CD14-positive monocyte (primary cell): ENCODE results near the gene IL9. TPM values are rescaled to one million over a fixed set of nuclear protein-coding genes. Genes with fewer than 3 reads are reported as not detected.

ENCODE experiments used
- DNase-seq, 3 donors: peaks; one replicate each; pipeline ENCODE4 v3.0.0-alpha.2; 2011 to 2022
- H2AFZ ChIP-seq: 2 replicates; pipeline ENCODE4 v1.6.0; 2012; ENCODE audit warnings: mild to moderate bottlenecking, low read depth, low read length, inconsistent platforms; ENCODE audit not compliant: insufficient read depth, poor library complexity, severe bottlenecking
- H3K27ac ChIP-seq, 2 donors: 1 replicate in 1 of 2; 2 replicates in 1 of 2; pipeline ENCODE4 v1.5.1; 2012 to 2013; ENCODE audit warnings: low read length in 2 of 2, control low read depth in 1 of 2, inconsistent platforms in 1 of 2, low read depth in 1 of 2, mild to moderate bottlenecking in 1 of 2
- H3K27me3 ChIP-seq, 2 donors: one replicate each; pipeline versions ENCODE4 v1.6.0 to v1.6.1; 2011 to 2013; ENCODE audit warnings: low read length in 2 of 2; ENCODE audit not compliant: control insufficient read depth in 2 of 2, insufficient read depth in 2 of 2
- H3K36me3 ChIP-seq, 2 donors: replicated peaks in 1 of 2; 1 replicate in 1 of 2; 2 replicates in 1 of 2; pipeline versions ENCODE4 v1.5.1 to v1.6.1; 2012 to 2013; ENCODE audit warnings: low read length in 2 of 2, control low read depth in 1 of 2, inconsistent platforms in 1 of 2, mild to moderate bottlenecking in 1 of 2; ENCODE audit not compliant: insufficient read depth in 2 of 2, control insufficient read depth in 1 of 2
- H3K4me1 ChIP-seq, 2 donors: 1 replicate in 1 of 2; 2 replicates in 1 of 2; pipeline versions ENCODE4 v1.5.1 to v1.6.1; 2012 to 2013; ENCODE audit warnings: low read length in 2 of 2, control low read depth in 1 of 2, inconsistent platforms in 1 of 2, mild to moderate bottlenecking in 1 of 2, moderate library complexity in 1 of 2; ENCODE audit not compliant: insufficient read depth in 2 of 2, control insufficient read depth in 1 of 2
- H3K4me2 ChIP-seq: replicated peaks from 2 replicates; pipeline ENCODE3; 2012; ENCODE audit warnings: low read length, moderate library complexity, mild to moderate bottlenecking; ENCODE audit not compliant: poor library complexity, severe bottlenecking; ENCODE audit errors: extremely low read depth
- H3K4me3 ChIP-seq, 3 experiments: fragments of 200-600 bp in 1 of 3; sonication (generic) in 1 of 3; replicated peaks in 1 of 3; 1 replicate in 2 of 3; 2 replicates in 1 of 3; pipeline ENCODE4 v1.5.1; 2011 to 2013; ENCODE audit warnings: low read length in 3 of 3, mild to moderate bottlenecking in 3 of 3, control low read depth in 2 of 3, low read depth in 2 of 3, inconsistent platforms in 1 of 3, moderate library complexity in 1 of 3
- H3K79me2 ChIP-seq: 2 replicates; pipeline ENCODE4 v1.6.0; 2012; ENCODE audit warnings: mild to moderate bottlenecking, control low read depth, inconsistent platforms, low read length, moderate library complexity; ENCODE audit not compliant: insufficient read depth
- H3K9ac ChIP-seq: 2 replicates; pipeline ENCODE4 v1.6.0; 2017; ENCODE audit warnings: low read length, mild to moderate bottlenecking; ENCODE audit not compliant: insufficient read depth, poor library complexity, severe bottlenecking
- H3K9me3 ChIP-seq, 2 donors: replicated peaks in 1 of 2; 1 replicate in 1 of 2; 2 replicates in 1 of 2; pipeline versions ENCODE4 v1.5.1 to v1.6.1; 2012 to 2013; ENCODE audit warnings: low read length in 2 of 2, control low read depth in 1 of 2; ENCODE audit not compliant: control insufficient read depth in 1 of 2, insufficient read depth in 1 of 2
- H4K20me1 ChIP-seq: 2 replicates; pipeline ENCODE4 v1.6.0; 2012; ENCODE audit warnings: mild to moderate bottlenecking, low read length, control low read depth, moderate library complexity; ENCODE audit not compliant: insufficient read depth
- H3K27ac Mint-ChIP-seq, 7 donors: one replicate each; pipeline ENCODE4 v1.8.0; 2020; ENCODE audit warnings: mild to moderate bottlenecking in 7 of 7, mixed read lengths in 7 of 7, moderate library complexity in 6 of 7, inconsistent platforms in 2 of 7
- H3K27me3 Mint-ChIP-seq, 3 donors: one replicate each; pipeline ENCODE4 v1.8.0; 2021 to 2022; ENCODE audit warnings: low read depth in 3 of 3, mild to moderate bottlenecking in 3 of 3, mixed read lengths in 3 of 3, moderate library complexity in 3 of 3, inconsistent platforms in 1 of 3
- H3K36me3 Mint-ChIP-seq, 2 donors: one replicate each; pipeline ENCODE4 v1.8.0; 2020; ENCODE audit warnings: mixed read lengths in 2 of 2, inconsistent platforms in 1 of 2, mild to moderate bottlenecking in 1 of 2
- H3K4me1 Mint-ChIP-seq: one replicate; pipeline ENCODE4 v1.8.0; 2020; ENCODE audit warnings: mild to moderate bottlenecking, mixed read lengths
- H3K4me3 Mint-ChIP-seq, 2 donors: one replicate each; pipeline ENCODE4 v1.8.0; 2020; ENCODE audit warnings: mild to moderate bottlenecking in 2 of 2, mixed read lengths in 2 of 2, moderate library complexity in 1 of 2
- H3K9me3 Mint-ChIP-seq, 7 donors: one replicate each; pipeline ENCODE4 v1.8.0; 2020 to 2022; ENCODE audit warnings: mixed read lengths in 7 of 7, mild to moderate bottlenecking in 6 of 7, moderate library complexity in 6 of 7, inconsistent platforms in 2 of 7
- WGBS: methylation state at CpG from one replicate; pipeline ENCODE4 v1.1.5; 2013; ENCODE audit warnings: missing lambda C conversion rate; ENCODE audit not compliant: insufficient coverage; 5-methylcytosine and 5-hydroxymethylcytosine counted together
- intact Hi-C, 2 donors: fragments of 100-400 bp; cut with micrococcal nuclease; formaldehyde crosslinking; loops; one replicate each; pipeline versions ENCODE4 v1.15.0 to v1.15.1; 2023
- polyA plus RNA-seq, 3 donors: library from polyadenylated mRNA; depleted of rRNA in 1 of 3; unstranded in 2 of 3; stranded (reverse) in 1 of 3; fragments of 300-500 nt in 2 of 3; fragments of >200 nt in 1 of 3; fragmentation: Illumina TruSeq in 2 of 3; gene quantifications; 1 replicate in 2 of 3; 2 replicates in 1 of 3; pipeline ENCODE4 v1.2.3, GENCODE V29; 2012 to 2021
- TF ChIP-seq, protein P1 (sequence below): fragments of 200-600 bp; IDR thresholded peaks from one replicate; pipeline ENCODE4 v1.8.0; 2022; ENCODE audit warnings: antibody characterized with exemption, mild to moderate bottlenecking

The IL9 gene
- polyA plus RNA-seq, 3 donors: not detected

GRCh38 chr5:135915466-135916001, 19.9 kb upstream of the IL9 start:
- no peaks in the 10 kb centered on the region for H3K36me3 ChIP-seq
- H3K27me3 ChIP-seq: peaks cover 23 to 28% of the 10 kb centered on the region in 2 donors
- TF ChIP-seq, protein P1, sequence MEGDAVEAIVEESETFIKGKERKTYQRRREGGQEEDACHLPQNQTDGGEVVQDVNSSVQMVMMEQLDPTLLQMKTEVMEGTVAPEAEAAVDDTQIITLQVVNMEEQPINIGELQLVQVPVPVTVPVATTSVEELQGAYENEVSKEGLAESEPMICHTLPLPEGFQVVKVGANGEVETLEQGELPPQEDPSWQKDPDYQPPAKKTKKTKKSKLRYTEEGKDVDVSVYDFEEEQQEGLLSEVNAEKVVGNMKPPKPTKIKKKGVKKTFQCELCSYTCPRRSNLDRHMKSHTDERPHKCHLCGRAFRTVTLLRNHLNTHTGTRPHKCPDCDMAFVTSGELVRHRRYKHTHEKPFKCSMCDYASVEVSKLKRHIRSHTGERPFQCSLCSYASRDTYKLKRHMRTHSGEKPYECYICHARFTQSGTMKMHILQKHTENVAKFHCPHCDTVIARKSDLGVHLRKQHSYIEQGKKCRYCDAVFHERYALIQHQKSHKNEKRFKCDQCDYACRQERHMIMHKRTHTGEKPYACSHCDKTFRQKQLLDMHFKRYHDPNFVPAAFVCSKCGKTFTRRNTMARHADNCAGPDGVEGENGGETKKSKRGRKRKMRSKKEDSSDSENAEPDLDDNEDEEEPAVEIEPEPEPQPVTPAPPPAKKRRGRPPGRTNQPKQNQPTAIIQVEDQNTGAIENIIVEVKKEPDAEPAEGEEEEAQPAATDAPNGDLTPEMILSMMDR: no peak
- Mint-ChIP-seq H3K4me1 (no peaks in the 10 kb centered on the region), H3K27ac (no peak overlapping the region), H3K9me3 (peaks cover 0 to 2% (median 0%) of the 10 kb centered on the region in 7 donors), H3K36me3 (no peaks in the 10 kb centered on the region), H3K4me3 (no peak overlapping the region), H3K27me3 (peaks cover 29 to 31% (median 30%) of the 10 kb centered on the region in 3 donors)
- H3K27ac ChIP-seq: no peak overlapping the region
- H3K4me2 ChIP-seq: no peak overlapping the region
- no peaks in the 10 kb centered on the region for H3K79me2 ChIP-seq
- no peaks in the 10 kb centered on the region for H3K9me3 ChIP-seq
- H2AFZ ChIP-seq: no peak overlapping the region
- no peaks in the 10 kb centered on the region for H3K4me1 ChIP-seq
- H3K4me3 ChIP-seq: no peak overlapping the region
- no peak overlapping the region for H3K9ac ChIP-seq
- no peak for DNase-seq
- 90% methylated on average over 2 of the region's 5 CpGs for WGBS
- intact Hi-C loops: no loop called here
- no peaks in the 10 kb centered on the region for H4K20me1 ChIP-seq

DNA sequence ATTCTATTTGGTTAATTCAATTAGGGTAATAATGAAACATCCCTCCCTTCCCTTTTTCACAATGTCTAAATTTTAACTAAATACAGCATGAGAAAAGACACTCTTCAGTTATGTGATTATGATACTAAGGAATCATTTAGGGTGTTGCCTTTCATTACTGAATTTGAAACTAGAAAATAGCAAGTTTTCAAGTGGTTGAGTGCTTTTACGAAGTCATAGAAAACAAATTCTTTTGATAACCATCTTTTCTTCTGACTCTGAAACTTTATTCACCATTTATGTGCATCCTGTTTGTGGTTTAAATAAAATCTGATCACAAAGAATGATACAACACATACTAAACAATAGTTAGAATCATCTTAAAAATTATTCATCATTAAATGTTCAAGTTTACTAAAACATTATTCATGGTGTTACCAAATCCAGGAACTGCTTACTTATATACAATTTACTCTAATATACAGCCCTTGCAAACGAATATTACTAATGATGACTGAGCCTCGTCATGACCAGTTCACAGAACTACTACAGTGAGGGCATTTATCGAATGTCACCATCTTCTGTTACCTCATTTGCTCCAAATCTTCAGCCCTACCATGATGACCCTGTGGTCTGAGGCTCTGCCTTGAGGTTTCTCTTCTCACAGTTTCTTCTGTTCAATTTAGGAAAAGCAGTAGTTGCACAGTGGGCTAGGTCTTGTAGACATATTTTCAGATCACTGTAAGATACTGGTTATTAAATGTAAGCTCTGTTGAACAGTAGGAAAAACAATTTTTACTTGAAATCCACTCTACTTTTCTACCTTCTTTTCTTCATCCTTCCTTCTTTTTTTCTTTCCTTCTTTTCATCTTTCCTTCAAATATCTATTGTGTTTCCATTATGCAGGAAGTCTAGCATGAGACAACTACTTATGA, 18.3 kb upstream of the IL9 start:
- no peak overlapping the region for H2AFZ ChIP-seq
- no peaks in the 10 kb centered on the region for H3K4me1 Mint-ChIP-seq
- H3K9ac ChIP-seq: no peak overlapping the region
- 91% methylated on average over 2 of the region's 4 CpGs for WGBS
- no peak for DNase-seq
- no peak overlapping the region for H3K4me3 Mint-ChIP-seq
- no peaks in the 10 kb centered on the region for H3K36me3 ChIP-seq
- H3K4me1 ChIP-seq: no peaks in the 10 kb centered on the region
- peaks cover 31 to 35% (median 32%) of the 10 kb centered on the region in 3 donors for H3K27me3 Mint-ChIP-seq
- no peak overlapping the region for H3K27ac Mint-ChIP-seq
- H3K9me3 ChIP-seq: no peaks in the 10 kb centered on the region
- H3K27me3 ChIP-seq: peaks cover 15 to 27% of the 10 kb centered on the region in 2 donors
- no peaks in the 10 kb centered on the region for H3K79me2 ChIP-seq
- H3K9me3 Mint-ChIP-seq: peaks cover 0 to 2% (median 0%) of the 10 kb centered on the region in 7 donors
- H4K20me1 ChIP-seq: no peaks in the 10 kb centered on the region
- no peak overlapping the region for H3K4me3 ChIP-seq
- no peak overlapping the region for H3K27ac ChIP-seq
- intact Hi-C loops: no loop called here
- TF ChIP-seq, protein P1: no peak
- no peaks in the 10 kb centered on the region for H3K36me3 Mint-ChIP-seq
- H3K4me2 ChIP-seq: no peak overlapping the region
